ENCODE data around the gene EMP1.

Gene EMP1

DNA sequence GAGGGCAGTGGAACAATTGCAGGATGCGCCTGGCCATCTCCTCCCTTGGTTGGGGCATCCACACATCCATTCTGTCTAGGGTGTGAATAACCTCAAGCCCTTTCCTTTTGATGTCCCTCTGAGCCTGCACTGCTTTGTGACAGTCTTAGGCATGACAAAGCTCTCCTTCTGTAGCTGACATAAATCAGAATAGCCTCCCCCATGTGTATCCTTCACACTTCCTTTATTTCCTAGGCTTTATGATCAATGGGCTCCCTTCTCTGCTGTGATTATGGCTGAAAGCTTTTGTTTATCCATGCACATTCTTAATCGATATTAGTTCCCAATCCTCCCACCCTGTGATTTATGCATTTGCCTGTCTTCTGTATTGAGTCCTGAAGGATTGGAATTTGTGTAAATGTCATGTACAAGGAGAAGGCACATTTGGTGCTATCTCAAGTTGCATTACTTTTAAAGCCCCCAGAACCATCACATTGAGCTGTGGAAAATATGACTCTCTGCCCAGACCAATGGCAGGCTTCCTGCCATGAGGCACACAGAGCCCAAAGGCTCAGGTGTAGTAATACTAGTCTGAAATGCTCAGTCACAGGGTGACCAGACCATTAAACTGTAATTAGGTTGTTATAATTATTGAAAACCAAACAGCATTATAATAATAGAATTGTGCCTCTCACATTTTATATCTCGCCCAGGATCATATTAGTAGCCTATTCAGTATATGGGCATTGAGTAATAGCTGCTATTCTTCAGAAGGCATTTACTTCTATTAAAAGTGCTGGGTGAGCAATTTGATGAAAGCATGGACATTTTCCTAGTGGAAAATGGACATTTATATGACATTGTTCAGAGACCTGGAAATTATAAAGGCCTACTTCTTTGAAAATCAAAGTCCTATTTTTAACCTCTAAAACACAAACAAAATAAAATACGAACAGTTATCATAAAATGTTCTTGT, 14.0 kb downstream of the EMP1 start:
- DNase-seq (ENCODE audit: low spot score in 2 of 2) = peak; percentile 46 to 63
- no peaks in the 10 kb centered on the region for H3K36me3 ChIP-seq (replicated peaks)
- H3K27me3 ChIP-seq (ENCODE audit: low read depth) = no peaks in the 10 kb centered on the region
- in situ Hi-C loops (cut with MboI; ENCODE audit: low sequenced_read_pairs) = loop anchor here (5.0 kb wide), 2 partner anchors 108 to 293 kb away; partner anchors contain the start of gene GSG1
- no peak overlapping the region for H3K4me3 ChIP-seq
- peaks cover 28% of the 10 kb centered on the region for H3K4me1 ChIP-seq
- H3K9me3 ChIP-seq = no peaks in the 10 kb centered on the region

- Histone ChIP-seq H3K36me3 (replicated peaks) (no peaks in the 10 kb centered on the region), H3K4me3 (no peak overlapping the region), H3K9me3 (no peaks in the 10 kb centered on the region), H3K4me1 (peaks cover 23% of the 10 kb centered on the region), H3K27me3 (ENCODE audit: low read depth) (no peaks in the 10 kb centered on the region)
- in situ Hi-C loops (cut with MboI; ENCODE audit: low sequenced_read_pairs) = loop anchor here (5.0 kb wide), 2 partner anchors 109 to 294 kb away; partner anchors contain the start of gene GSG1
- DNase-seq (ENCODE audit: low spot score in 2 of 2) = no peak
These were observed 14.8 kb downstream of the EMP1 start for GRCh38 chr12:13211191-13211858.

- H3K4me1 ChIP-seq = peaks cover 23% of the 10 kb centered on the region
- no peak overlapping the region for H3K4me3 ChIP-seq
- no peaks in the 10 kb centered on the region for H3K9me3 ChIP-seq
- peak; percentile 75 to 82 for DNase-seq (ENCODE audit: low spot score in 2 of 2)
- in situ Hi-C loops (cut with MboI; ENCODE audit: low sequenced_read_pairs) = loop anchor here (5.0 kb wide), 2 partner anchors 110 to 295 kb away; partner anchors contain the start of gene GSG1
- H3K27me3 ChIP-seq (ENCODE audit: low read depth) = no peaks in the 10 kb centered on the region
- no peaks in the 10 kb centered on the region for H3K36me3 ChIP-seq (replicated peaks)
These were observed 15.5 kb downstream of the EMP1 start for GRCh38 chr12:13211859-13212664.

DNA sequence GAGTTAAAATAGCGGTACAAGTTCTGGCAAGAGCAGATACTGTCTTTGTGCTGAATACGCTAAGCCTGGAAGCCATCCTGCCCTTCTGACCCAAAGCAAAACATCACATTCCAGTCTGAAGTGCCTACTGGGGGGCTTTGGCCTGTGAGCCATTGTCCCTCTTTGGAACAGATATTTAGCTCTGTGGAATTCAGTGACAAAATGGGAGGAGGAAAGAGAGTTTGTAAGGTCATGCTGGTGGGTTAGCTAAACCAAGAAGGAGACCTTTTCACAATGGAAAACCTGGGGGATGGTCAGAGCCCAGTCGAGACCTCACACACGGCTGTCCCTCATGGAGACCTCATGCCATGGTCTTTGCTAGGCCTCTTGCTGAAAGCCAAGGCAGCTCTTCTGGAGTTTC, 18.5 kb downstream of the EMP1 start:
- H3K36me3 ChIP-seq (replicated peaks) = no peaks in the 10 kb centered on the region
- in situ Hi-C loops (cut with MboI; ENCODE audit: low sequenced_read_pairs) = no loop called here

GRCh38 chr12:13218641-13219040, 22.1 kb downstream of the EMP1 start:
- no peaks in the 10 kb centered on the region; the same call in 1 of the 2 replicates for H3K9me3 ChIP-seq
- in situ Hi-C loops (cut with MboI; ENCODE audit: low sequenced_read_pairs) = no loop called here
- H3K4me1 ChIP-seq = no peaks in the 10 kb centered on the region
- H3K27me3 ChIP-seq (ENCODE audit: low read depth) = no peaks in the 10 kb centered on the region
- H3K36me3 ChIP-seq (replicated peaks) = no peaks in the 10 kb centered on the region
- H3K4me3 ChIP-seq = no peak overlapping the region
- DNase-seq (ENCODE audit: low spot score in 2 of 2) = no peak

More for the DNA sequence above, 18.5 kb downstream of the EMP1 start:
- Histone ChIP-seq H3K9me3 (no peaks in the 10 kb centered on the region; the same call in 1 of the 2 replicates), H3K4me1 (peaks cover 20% of the 10 kb centered on the region), H3K27me3 (ENCODE audit: low read depth) (no peaks in the 10 kb centered on the region), H3K4me3 (no peak overlapping the region)
- DNase-seq (ENCODE audit: low spot score in 2 of 2) = no peak

DNA sequence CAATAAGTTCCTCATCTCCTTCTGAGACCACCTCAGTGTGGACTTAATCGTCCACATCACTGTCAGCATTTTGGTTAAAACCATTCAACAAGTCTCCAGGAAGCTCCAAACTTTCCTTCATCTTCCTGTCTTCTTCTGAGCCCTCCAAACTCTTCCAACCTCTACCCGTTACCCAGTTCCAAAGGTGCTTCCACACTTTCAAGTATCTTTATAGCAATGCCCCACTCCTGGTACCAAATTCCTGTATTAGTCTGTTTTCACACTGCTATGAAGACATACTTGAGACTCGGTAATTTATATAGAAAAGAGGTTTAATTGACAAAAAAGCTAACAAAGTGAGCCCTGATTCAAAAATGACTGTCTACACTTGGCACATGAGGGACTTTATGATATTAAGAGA, 22.8 kb downstream of the EMP1 start:
- Histone ChIP-seq H3K36me3 (replicated peaks) (no peaks in the 10 kb centered on the region), H3K9me3 (no peaks in the 10 kb centered on the region; the same call in 1 of the 2 replicates), H3K4me3 (no peak overlapping the region), H3K4me1 (no peaks in the 10 kb centered on the region), H3K27me3 (ENCODE audit: low read depth) (0 out of 2 replicates have a peak, but pooled peaks cover 1% of the 10 kb centered on the region)
- in situ Hi-C loops (cut with MboI; ENCODE audit: low sequenced_read_pairs) = no loop called here
- no peak for DNase-seq (ENCODE audit: low spot score in 2 of 2)

DNA sequence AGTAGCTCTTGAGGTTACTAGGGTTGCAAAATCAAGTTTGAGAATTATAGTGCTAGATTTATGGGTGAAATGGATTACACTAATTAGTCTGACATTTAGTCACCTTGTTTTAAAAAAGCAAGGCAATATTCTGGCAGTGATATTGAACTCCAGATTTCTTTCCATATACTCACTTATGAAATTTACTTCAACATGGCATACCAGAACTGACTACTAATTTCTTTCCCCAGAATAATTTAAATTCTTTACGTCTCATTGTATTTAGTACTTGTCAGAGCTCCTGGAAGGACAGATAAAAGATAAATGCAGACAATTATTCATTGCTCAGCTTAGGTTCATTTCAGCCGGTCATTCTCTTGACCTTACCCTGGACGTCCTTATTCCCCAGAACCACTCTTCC, 24.3 kb downstream of the EMP1 start:
- no peak for DNase-seq (ENCODE audit: low spot score in 2 of 2)
- H3K27me3 ChIP-seq (ENCODE audit: low read depth) = peaks cover 6% of the 10 kb centered on the region; the same call in 1 of the 2 replicates
- H3K4me1 ChIP-seq = no peaks in the 10 kb centered on the region
- in situ Hi-C loops (cut with MboI; ENCODE audit: low sequenced_read_pairs) = no loop called here
- H3K36me3 ChIP-seq (replicated peaks) = no peaks in the 10 kb centered on the region
- H3K9me3 ChIP-seq = no peaks in the 10 kb centered on the region; the same call in 1 of the 2 replicates
- no peak overlapping the region for H3K4me3 ChIP-seq

GRCh38 chr12:13222076-13222475, 25.6 kb downstream of the EMP1 start:
- Histone ChIP-seq H3K27me3 (ENCODE audit: low read depth) (peaks cover 9% of the 10 kb centered on the region; the same call in 1 of the 2 replicates), H3K9me3 (no peaks in the 10 kb centered on the region; the same call in 1 of the 2 replicates), H3K36me3 (replicated peaks) (no peaks in the 10 kb centered on the region), H3K4me1 (no peaks in the 10 kb centered on the region), H3K4me3 (no peak overlapping the region)
- no peak for DNase-seq (ENCODE audit: low spot score in 2 of 2)
- in situ Hi-C loops (cut with MboI; ENCODE audit: low sequenced_read_pairs) = no loop called here

GRCh38 chr12:13223179-13223804, 26.8 kb downstream of the EMP1 start:
- Histone ChIP-seq H3K27me3 (ENCODE audit: low read depth) (peaks cover 9% of the 10 kb centered on the region; the same call in 1 of the 2 replicates), H3K36me3 (replicated peaks) (no peaks in the 10 kb centered on the region), H3K9me3 (no peaks in the 10 kb centered on the region; the same call in 1 of the 2 replicates), H3K4me1 (no peaks in the 10 kb centered on the region), H3K4me3 (no peak overlapping the region)
- in situ Hi-C loops (cut with MboI; ENCODE audit: low sequenced_read_pairs) = no loop called here
- DNase-seq (ENCODE audit: low spot score in 2 of 2) = no peak

GRCh38 chr12:13223941-13224340, 27.4 kb downstream of the EMP1 start:
- H3K4me1 ChIP-seq = no peaks in the 10 kb centered on the region
- H3K4me3 ChIP-seq = no peak overlapping the region
- peaks cover 9% of the 10 kb centered on the region; the same call in 1 of the 2 replicates for H3K27me3 ChIP-seq (ENCODE audit: low read depth)
- H3K36me3 ChIP-seq (replicated peaks) = no peaks in the 10 kb centered on the region
- in situ Hi-C loops (cut with MboI; ENCODE audit: low sequenced_read_pairs) = no loop called here
- no peaks in the 10 kb centered on the region; the same call in 1 of the 2 replicates for H3K9me3 ChIP-seq
- no peak for DNase-seq (ENCODE audit: low spot score in 2 of 2)

GRCh38 chr12:13227191-13227590, 30.7 kb downstream of the EMP1 start:
- Histone ChIP-seq H3K4me3 (no peak overlapping the region), H3K4me1 (no peaks in the 10 kb centered on the region), H3K9me3 (no peaks in the 10 kb centered on the region), H3K27me3 (ENCODE audit: low read depth) (peaks cover 13% of the 10 kb centered on the region; the same call in 1 of the 2 replicates), H3K36me3 (replicated peaks) (no peaks in the 10 kb centered on the region)
- no peak for DNase-seq (ENCODE audit: low spot score in 2 of 2)
- in situ Hi-C loops (cut with MboI; ENCODE audit: low sequenced_read_pairs) = no loop called here

DNA sequence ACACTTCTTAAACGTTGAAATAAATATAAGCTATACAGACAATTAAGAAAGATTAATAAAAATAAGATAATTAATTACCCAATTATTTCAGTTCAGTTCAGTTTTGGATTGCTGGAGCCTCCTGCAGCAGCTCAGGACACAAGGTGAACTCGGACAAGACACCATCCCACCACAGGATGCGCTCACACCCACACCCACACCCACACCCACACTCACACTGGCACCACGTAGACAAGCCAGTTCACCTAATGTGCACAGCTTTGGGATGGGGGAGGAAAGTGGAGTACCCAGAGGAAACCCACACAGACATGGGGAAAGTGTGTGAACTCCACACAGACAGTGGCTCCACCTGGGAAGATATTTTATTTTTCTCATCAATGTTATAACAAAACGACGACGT, 32.1 kb downstream of the EMP1 start:
- no peaks in the 10 kb centered on the region for H3K4me1 ChIP-seq
- H3K27me3 ChIP-seq (ENCODE audit: low read depth) = peaks cover 13% of the 10 kb centered on the region; the same call in 1 of the 2 replicates
- H3K4me3 ChIP-seq = no peak overlapping the region
- H3K9me3 ChIP-seq = no peaks in the 10 kb centered on the region
- DNase-seq (ENCODE audit: low spot score in 2 of 2) = no peak
- in situ Hi-C loops (cut with MboI; ENCODE audit: low sequenced_read_pairs) = no loop called here
- no peaks in the 10 kb centered on the region for H3K36me3 ChIP-seq (replicated peaks)

GRCh38 chr12:13229504-13229903, 33.0 kb downstream of the EMP1 start:
- in situ Hi-C loops (cut with MboI; ENCODE audit: low sequenced_read_pairs) = no loop called here
- Histone ChIP-seq H3K4me1 (no peaks in the 10 kb centered on the region), H3K27me3 (ENCODE audit: low read depth) (peaks cover 10% of the 10 kb centered on the region; the same call in 1 of the 2 replicates), H3K9me3 (no peaks in the 10 kb centered on the region), H3K36me3 (replicated peaks) (no peaks in the 10 kb centered on the region), H3K4me3 (no peak overlapping the region)
- no peak for DNase-seq (ENCODE audit: low spot score in 2 of 2)

All from HAP-1 (cell line).